ENCODE results near the gene SNCB. TPM values are rescaled to one million over a fixed set of nuclear protein-coding genes. Genes with fewer than 3 reads are reported as not detected.

Gene SNCB
- total RNA-seq, 4 donors from 2014 or later, result not detected

DNA sequence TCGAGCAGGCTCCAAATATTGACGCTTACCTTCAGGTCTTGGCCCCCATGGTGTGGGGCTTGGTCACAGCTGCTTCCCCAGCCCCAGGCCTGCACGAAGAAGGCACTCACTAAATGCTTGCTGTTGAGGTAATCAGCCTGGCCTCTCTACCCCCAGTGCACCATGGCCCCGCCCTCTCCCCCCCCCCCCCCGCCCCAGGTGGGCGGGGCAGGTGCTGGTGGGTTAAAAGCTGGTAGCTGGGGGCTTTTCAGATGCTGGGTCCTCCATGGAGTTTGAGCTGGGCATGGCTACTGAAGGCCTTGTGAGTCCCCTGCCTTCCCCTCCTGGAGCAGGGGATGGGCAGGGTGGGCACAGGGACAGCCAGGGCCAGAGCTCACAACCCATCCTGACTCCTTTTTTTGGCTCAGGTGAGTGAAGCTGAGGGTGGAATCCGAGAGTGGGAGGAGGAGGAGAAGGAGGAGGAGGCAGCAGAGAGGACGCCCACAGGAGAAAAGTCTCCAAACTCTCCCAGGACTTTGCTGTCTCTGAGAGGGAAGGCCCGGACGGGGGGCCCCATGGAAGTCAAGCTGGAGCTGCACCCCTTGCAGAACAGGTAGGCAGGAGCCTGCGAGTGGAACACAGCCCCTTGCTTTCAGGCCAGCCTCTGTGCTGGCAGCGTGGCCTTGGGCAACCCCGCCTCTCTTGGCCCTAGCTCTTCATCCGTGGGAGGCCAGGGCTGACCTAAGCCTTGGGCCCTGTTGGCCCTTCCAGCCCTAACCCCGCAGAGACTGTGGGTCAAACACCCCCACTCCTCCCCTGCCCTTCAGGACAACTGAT is 12.5 kb upstream of the SNCB start:
- H3K4me3 ChIP-seq, result no peak overlapping the region
- in situ Hi-C loops (cut with MboI; ENCODE audit: low pct_ligation_motif_present in 1 of 4, low pct_unique_long_range_greater_than_20kb in 1 of 4, low sequenced_read_pairs in 3 of 4) (no loop called here), intact Hi-C loops (cut with DNase I; ENCODE audit: low total_unique reads) (no loop called here)
- H3K27me3 ChIP-seq, result no peaks in the 10 kb centered on the region
- TF ChIP-seq CTCF (IDR thresholded peaks at IDR 0.05) (no peak), EP300 (IDR thresholded peaks at IDR 0.05; ENCODE audit: low read depth) (no peak), POLR2AphosphoS5 (IDR thresholded peaks at IDR 0.05) (no peak), POLR2A (IDR thresholded peaks at IDR 0.05) (no peak)
- WGBS, 2 donors (ENCODE audit: low coverage in 1 of 2), result 66 to 70% methylated on average over 2 to 13 of the region's 15 CpGs
- H3K36me3 ChIP-seq, result no peaks in the 10 kb centered on the region
- H3K4me1 ChIP-seq, result peaks cover under 1 to 10% (median 7%) of the 10 kb centered on the region in 4 donors
- no peak for DNase-seq
- H3K9me3 ChIP-seq, result no peaks in the 10 kb centered on the region
- H3K27ac ChIP-seq, result no peak overlapping the region

DNA sequence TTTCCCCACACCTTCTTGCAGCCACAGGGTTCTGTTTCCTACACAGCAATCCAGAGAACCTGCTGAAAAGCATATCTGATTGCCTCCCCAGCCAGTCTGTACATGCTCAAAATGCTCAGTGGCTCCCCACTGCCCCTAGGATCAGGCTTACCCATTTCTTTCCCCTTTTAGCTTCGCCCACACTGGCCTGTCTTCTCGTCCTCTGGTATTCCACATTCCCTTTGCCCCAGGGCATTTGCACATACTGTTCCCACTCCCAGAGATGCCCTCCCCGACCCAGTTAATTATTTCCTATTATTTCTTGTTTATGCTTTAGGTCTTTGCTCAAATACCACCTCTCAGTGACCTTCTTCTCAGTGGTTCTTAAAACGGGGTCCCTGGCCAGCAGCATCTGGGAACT is 10.3 kb upstream of the SNCB start:
- Histone ChIP-seq H3K27me3 (peaks cover 2% of the 10 kb centered on the region), H3K9me3 (no peaks in the 10 kb centered on the region), H3K27ac (no peak overlapping the region), H3K4me1 (no peaks in the 10 kb centered on the region), H3K36me3 (no peaks in the 10 kb centered on the region), H3K4me3 (no peak overlapping the region)
- DNase-seq, result no peak
- intact Hi-C loops (cut with DNase I; ENCODE audit: low total_unique reads), result no loop called here
- 73 to 87% methylated on average over 3 to 4 of the region's 4 CpGs for WGBS, 2 donors (ENCODE audit: low coverage in 1 of 2)
- in situ Hi-C loops (cut with MboI; ENCODE audit: low pct_ligation_motif_present in 1 of 4, low pct_unique_long_range_greater_than_20kb in 1 of 4, low sequenced_read_pairs in 3 of 4), result no loop called here
- TF ChIP-seq EP300 (IDR thresholded peaks at IDR 0.05; ENCODE audit: low read depth) (no peak), POLR2A (IDR thresholded peaks at IDR 0.05) (no peak), CTCF (IDR thresholded peaks at IDR 0.05) (no peak), POLR2AphosphoS5 (IDR thresholded peaks at IDR 0.05) (no peak)

GRCh38 chr5:176639981-176640380 is 9.6 kb upstream of the SNCB start:
- H3K27me3 ChIP-seq, result peaks cover 8% of the 10 kb centered on the region
- TF ChIP-seq POLR2A (IDR thresholded peaks at IDR 0.05) (no peak), EP300 (IDR thresholded peaks at IDR 0.05; ENCODE audit: low read depth) (no peak), CTCF (IDR thresholded peaks at IDR 0.05) (no peak), POLR2AphosphoS5 (IDR thresholded peaks at IDR 0.05) (no peak)
- H3K36me3 ChIP-seq, result no peaks in the 10 kb centered on the region
- no peak for DNase-seq
- no peaks in the 10 kb centered on the region for H3K9me3 ChIP-seq
- in situ Hi-C loops (cut with MboI; ENCODE audit: low pct_ligation_motif_present in 1 of 4, low pct_unique_long_range_greater_than_20kb in 1 of 4, low sequenced_read_pairs in 3 of 4) (no loop called here), intact Hi-C loops (cut with DNase I; ENCODE audit: low total_unique reads) (no loop called here)
- no peaks in the 10 kb centered on the region for H3K4me1 ChIP-seq
- 52% methylated on average over 4 of the region's 4 CpGs; no CpG with 5 or more reads in 1 of the 2 donors for WGBS, 2 donors (ENCODE audit: low coverage in 1 of 2)
- H3K27ac ChIP-seq, result no peak overlapping the region
- no peak overlapping the region for H3K4me3 ChIP-seq

DNA sequence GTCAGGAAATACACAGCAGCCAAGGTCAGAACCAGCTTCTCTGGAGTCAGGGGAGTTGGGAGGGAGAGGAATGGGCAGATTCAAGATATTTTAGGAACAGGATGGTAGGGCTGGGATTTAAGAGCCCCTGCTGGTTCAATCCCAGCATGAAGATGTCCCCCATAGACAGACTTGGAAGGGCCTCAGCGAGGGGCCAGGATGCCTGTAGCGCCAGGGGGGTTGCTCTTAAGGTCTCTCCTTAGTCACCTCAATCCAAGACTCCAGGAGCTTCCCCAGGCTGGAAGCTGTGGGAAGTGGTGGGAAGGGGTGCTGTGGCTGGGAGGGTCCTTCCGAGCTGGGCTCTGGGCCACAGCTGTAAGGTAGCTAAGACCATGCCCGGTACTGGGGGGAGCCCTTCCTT is 8.9 kb upstream of the SNCB start:
- WGBS, 2 donors (ENCODE audit: low coverage in 1 of 2), result 71% methylated on average over 3 of the region's 4 CpGs; no CpG with 5 or more reads in 1 of the 2 donors
- DNase-seq, result no peak
- Histone ChIP-seq H3K4me3 (no peak overlapping the region), H3K27me3 (peaks cover 11% of the 10 kb centered on the region), H3K27ac (no peak overlapping the region), H3K4me1 (no peaks in the 10 kb centered on the region), H3K9me3 (no peaks in the 10 kb centered on the region), H3K36me3 (no peaks in the 10 kb centered on the region)
- in situ Hi-C loops (cut with MboI; ENCODE audit: low pct_ligation_motif_present in 1 of 4, low pct_unique_long_range_greater_than_20kb in 1 of 4, low sequenced_read_pairs in 3 of 4), result no loop called here
- TF ChIP-seq POLR2AphosphoS5 (IDR thresholded peaks at IDR 0.05) (no peak), POLR2A (IDR thresholded peaks at IDR 0.05) (no peak), EP300 (IDR thresholded peaks at IDR 0.05; ENCODE audit: low read depth) (no peak), CTCF (IDR thresholded peaks at IDR 0.05) (no peak)
- intact Hi-C loops (cut with DNase I; ENCODE audit: low total_unique reads), result no loop called here
